IgD-negative memory B cell (primary cell): ENCODE measurements around the gene SPTLC1. TPM values are rescaled to one million over a fixed set of nuclear protein-coding genes. Genes with fewer than 3 reads are reported as not detected.
"Not testable (repeated sequence)": the region's sequence is repeated elsewhere in the genome, so short reads cannot be mapped to it uniquely, and the experiment has no call there.

Experiments used
- H3K27ac Mint-ChIP-seq, 3 donors: one replicate each; pipeline ENCODE4 v1.8.0; 2020 to 2022; ENCODE audit warnings: mild to moderate bottlenecking in 3 of 3, mixed read lengths in 3 of 3, moderate library complexity in 1 of 3
- H3K27me3 Mint-ChIP-seq: one replicate; pipeline ENCODE4 v1.8.0; 2021; ENCODE audit warnings: mixed read lengths
- H3K36me3 Mint-ChIP-seq: one replicate; pipeline ENCODE4 v1.8.0; 2020; ENCODE audit warnings: mild to moderate bottlenecking, mixed read lengths
- H3K4me1 Mint-ChIP-seq, 3 donors: one replicate each; pipeline ENCODE4 v1.8.0; 2020 to 2022; ENCODE audit warnings: mixed read lengths in 3 of 3, mild to moderate bottlenecking in 1 of 3
- H3K4me3 Mint-ChIP-seq, 4 donors: one replicate each; pipeline ENCODE4 v1.8.0; 2020 to 2022; ENCODE audit warnings: mild to moderate bottlenecking in 4 of 4, mixed read lengths in 4 of 4, moderate library complexity in 3 of 4
- H3K9me3 Mint-ChIP-seq, 3 donors: one replicate each; pipeline ENCODE4 v1.8.0; 2020 to 2021; ENCODE audit warnings: mixed read lengths in 3 of 3, mild to moderate bottlenecking in 1 of 3
- polyA plus RNA-seq: library from polyadenylated mRNA; unstranded; fragments of 300-500 nt; fragmentation: Illumina TruSeq; gene quantifications from one replicate; pipeline ENCODE4 v1.2.3, GENCODE V29; 2021

SPTLC1 gene
- polyA plus RNA-seq, 1 donor from 2014 or later = 26.7 TPM

DNA sequence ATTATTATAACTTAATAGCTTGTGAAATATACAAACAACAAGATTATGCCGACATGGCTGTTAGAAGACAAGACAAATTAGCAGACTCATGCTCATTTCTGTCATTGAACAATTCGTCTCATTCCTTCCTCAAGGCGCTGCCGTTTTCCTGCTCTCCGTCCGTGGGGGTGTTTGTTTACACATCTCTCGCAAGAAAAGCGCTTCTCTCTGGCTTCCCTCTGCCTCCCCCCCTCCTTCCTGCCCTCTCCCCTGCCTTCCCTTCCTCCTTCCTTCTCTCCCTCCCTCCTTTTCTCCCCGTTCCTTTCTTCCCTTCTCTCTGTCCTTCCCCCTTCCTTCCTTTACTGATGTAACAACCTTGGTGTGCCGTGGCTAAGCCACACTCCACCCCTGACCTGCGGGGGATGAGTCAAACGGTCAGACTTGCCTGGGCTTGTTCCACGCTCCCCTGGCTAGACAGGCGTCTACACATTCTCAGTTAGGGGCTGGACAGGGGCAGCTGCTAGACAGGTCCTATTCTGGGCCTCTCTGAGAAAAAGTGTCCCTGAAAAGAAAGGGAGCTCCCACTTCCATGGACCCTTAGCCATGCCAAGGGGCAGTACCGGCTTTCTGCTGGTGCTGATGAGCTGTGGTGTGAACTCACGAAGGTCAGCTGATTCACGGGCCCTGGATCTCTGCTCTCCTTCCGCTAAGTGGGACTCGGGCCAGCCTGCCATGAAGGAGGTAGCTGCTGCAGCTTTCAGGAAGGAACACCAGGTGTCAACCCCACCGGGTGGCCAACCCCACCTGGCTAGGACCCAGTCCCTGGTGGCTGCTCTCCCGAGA is 32.0 kb upstream of the SPTLC1 start:
- Mint-ChIP-seq H3K27ac (no peak overlapping the region), H3K36me3 (peaks cover 3% of the 10 kb centered on the region), H3K4me1 (no peaks in the 10 kb centered on the region), H3K9me3 (no peaks in the 10 kb centered on the region), H3K4me3 (no peak overlapping the region), H3K27me3 (peaks cover 22% of the 10 kb centered on the region)

DNA sequence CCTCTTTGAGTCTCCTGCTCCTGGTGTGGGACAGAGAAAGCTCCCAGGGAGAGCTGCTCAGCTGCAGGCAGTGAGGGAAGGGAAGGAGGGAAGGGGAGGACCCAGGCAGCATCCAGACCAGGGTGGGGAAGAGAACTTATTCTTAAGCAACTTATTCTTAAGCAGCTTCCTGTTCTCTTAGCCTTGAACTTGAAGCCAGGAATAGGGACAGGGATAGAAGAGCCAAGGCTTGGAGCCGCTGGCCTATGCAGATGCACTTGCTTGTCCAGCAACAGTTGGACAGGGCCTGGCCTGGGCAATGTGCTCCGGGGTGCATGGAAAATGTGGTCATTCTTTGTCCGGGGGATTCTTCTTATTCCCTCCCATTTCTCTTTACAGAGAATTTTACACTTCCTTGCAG is 31.4 kb upstream of the SPTLC1 start:
- Mint-ChIP-seq H3K9me3 (no peaks in the 10 kb centered on the region), H3K27ac (no peak overlapping the region), H3K4me3 (no peak overlapping the region), H3K4me1 (no peaks in the 10 kb centered on the region), H3K36me3 (peaks cover 3% of the 10 kb centered on the region), H3K27me3 (peaks cover 25% of the 10 kb centered on the region)

DNA sequence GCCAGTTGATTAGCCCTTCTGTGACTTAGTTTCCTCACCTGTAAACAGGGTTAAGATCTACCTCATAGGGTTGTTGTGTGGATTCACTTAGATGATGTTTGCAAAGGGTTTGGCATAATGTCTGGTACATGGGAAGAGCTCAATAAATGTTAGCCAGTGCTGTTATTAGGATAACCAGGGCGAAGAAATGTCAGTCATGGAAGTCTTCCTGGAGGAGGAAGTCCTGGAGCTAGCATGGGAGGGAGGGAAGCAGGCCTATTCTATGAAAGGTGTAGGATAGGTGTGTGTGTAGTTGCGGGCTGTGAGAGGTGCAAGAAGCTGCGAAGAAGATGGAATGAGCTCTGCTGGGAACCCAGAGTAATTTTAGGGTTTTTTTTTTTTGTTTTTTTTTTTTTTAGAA is 30.6 kb upstream of the SPTLC1 start:
- H3K4me3 Mint-ChIP-seq, H3K9me3 Mint-ChIP-seq, H3K4me1 Mint-ChIP-seq, H3K36me3 Mint-ChIP-seq, H3K27ac Mint-ChIP-seq: not testable (repeated sequence)
- peaks cover 30% of the 10 kb centered on the region for H3K27me3 Mint-ChIP-seq

DNA sequence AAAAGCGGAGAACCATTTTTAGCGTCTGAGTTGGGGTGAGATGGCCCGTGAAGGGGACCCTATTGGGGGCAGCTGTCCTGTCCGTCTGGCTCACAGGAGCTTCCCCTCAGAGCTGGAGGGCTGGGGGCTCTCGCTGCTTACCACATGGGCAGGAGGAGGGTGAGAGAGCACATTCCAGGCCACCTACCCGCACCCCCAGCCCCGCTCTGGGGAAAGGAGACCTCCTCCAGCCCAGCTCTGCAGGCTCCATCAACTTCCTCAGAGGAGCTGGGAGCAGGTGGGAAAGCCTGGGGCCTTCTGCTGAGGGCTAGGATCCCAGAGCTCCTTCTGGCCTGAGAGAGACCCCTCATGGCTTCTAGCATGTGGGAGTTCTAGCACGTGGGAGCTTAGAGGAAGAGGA is 27.1 kb upstream of the SPTLC1 start:
- H3K9me3 Mint-ChIP-seq = no peaks in the 10 kb centered on the region
- no peak overlapping the region for H3K27ac Mint-ChIP-seq
- no peak overlapping the region for H3K4me3 Mint-ChIP-seq
- no peaks in the 10 kb centered on the region for H3K36me3 Mint-ChIP-seq
- peaks cover 32% of the 10 kb centered on the region for H3K27me3 Mint-ChIP-seq
- peaks cover 0 to 5% (median 4%) of the 10 kb centered on the region in 3 donors for H3K4me1 Mint-ChIP-seq

DNA sequence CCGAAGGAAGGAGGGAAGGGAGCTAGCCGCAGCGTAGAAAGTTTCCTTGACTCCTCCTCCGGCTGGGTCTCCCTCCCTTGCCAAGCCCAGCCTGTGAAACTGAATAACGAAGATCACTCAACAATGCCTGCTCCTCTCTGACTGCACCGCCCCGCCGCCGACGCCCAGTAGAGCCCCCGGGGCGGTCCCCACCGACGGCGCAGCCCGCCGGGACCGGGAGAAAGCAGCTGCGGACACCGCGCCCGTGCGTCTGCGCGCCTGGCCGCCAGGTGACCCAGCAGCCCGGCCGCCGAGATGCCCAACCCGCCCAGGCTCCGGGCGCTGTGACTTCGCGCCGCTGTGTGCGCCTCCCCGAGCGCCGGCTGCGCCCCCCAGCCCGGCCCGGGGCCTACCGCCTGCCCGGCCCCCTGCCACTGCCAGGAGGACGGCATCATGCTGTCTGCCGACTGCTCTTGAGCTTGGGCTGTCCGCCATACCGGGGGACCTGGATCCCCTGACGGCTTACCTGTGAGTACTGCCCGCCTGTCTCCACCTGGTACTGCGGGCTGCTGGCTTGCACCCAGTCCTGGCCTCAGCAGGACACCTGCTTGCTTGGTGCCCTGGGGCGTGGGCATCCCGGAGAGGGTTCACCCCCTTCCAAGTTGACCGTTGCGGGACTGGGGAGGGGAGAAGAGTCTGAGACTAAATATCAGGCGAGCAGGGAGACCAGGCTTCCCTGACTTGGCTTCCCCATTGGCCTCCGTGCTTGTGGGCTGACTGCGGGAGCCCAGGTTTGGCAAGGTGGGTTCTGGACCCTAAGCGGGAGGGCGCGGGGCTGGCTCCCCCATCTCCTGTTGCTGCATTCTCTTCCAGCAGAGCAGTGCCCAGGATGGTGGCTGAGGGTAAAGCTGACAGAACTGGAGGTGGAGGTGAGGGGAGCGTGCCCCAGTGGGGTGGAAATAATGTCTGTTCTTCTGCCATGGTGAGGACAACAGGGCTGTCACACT is 26.2 kb upstream of the SPTLC1 start:
- peak overlapping the region in 2 of 4 donors; percentile 73 to 81 for H3K4me3 Mint-ChIP-seq
- no peaks in the 10 kb centered on the region for H3K9me3 Mint-ChIP-seq
- no peaks in the 10 kb centered on the region for H3K36me3 Mint-ChIP-seq
- H3K27ac Mint-ChIP-seq = no peak overlapping the region
- H3K4me1 Mint-ChIP-seq = peaks cover 0 to 5% (median 4%) of the 10 kb centered on the region in 3 donors
- H3K27me3 Mint-ChIP-seq = peaks cover 32% of the 10 kb centered on the region

DNA sequence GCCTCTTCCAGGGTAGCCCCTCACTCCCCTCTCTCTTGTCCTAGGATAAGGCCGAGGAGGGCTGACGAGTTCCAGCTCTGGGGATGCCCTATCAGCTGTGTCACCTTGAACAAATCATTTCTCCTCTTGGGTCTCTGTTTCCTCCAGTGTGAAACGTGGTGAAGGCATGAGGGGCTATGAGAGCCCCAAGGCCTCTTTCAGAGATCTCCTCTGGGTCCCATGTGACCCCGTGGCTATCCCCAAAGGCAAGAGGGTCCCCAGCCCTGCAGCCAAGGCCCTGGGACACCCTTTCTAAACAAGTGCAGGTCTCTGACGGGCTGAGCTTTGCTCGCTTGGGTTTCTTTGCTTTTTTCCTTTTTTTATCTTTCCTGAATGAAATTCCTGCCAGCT is 25.5 kb upstream of the SPTLC1 start:
- H3K4me1 Mint-ChIP-seq = peaks cover 0 to 5% (median 4%) of the 10 kb centered on the region in 3 donors
- H3K27ac Mint-ChIP-seq = no peak overlapping the region
- H3K4me3 Mint-ChIP-seq = peak overlapping the region in 2 of 4 donors; percentile 73 to 81
- H3K27me3 Mint-ChIP-seq = peaks cover 28% of the 10 kb centered on the region
- no peaks in the 10 kb centered on the region for H3K9me3 Mint-ChIP-seq
- H3K36me3 Mint-ChIP-seq = no peaks in the 10 kb centered on the region

DNA sequence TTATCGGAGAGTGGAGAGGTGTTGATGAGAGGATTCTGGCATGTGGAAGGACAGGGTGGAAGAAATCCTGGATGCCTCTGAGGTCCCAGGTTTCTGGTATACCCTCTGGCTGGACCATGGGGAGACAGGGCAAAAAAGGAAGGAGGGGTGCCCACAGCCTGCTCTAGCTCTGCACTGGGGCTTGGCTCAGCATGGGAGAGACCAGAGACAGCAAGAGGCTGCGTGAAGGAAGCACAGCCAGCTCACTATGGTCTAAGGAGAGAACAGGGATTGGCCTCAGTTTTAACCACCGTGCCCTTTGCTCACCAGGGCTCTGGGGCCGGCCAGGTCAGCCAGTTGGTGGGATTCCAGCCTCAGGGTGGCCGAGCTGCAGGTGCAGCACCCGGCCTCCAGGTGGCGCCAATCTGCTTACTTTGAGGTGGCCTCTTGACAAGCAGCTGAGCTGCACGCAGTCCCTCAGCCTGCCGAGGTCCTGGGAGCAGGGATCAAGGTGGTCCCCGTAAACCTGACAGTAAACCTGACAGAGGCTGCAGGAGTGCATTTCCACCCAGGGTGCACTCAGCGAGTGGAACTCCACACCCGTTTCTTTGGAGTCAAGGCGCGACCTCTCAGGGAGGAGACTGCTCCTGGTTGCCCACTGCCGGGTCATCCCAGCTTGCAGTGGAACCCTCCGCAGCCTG is 25.0 kb upstream of the SPTLC1 start:
- H3K4me1 Mint-ChIP-seq = peaks cover 0 to 5% (median 4%) of the 10 kb centered on the region in 3 donors
- peaks cover 24% of the 10 kb centered on the region for H3K27me3 Mint-ChIP-seq
- H3K27ac Mint-ChIP-seq = no peak overlapping the region
- H3K9me3 Mint-ChIP-seq = no peaks in the 10 kb centered on the region
- H3K4me3 Mint-ChIP-seq = peak overlapping the region in 2 of 4 donors; percentile 78 to 85
- H3K36me3 Mint-ChIP-seq = no peaks in the 10 kb centered on the region

DNA sequence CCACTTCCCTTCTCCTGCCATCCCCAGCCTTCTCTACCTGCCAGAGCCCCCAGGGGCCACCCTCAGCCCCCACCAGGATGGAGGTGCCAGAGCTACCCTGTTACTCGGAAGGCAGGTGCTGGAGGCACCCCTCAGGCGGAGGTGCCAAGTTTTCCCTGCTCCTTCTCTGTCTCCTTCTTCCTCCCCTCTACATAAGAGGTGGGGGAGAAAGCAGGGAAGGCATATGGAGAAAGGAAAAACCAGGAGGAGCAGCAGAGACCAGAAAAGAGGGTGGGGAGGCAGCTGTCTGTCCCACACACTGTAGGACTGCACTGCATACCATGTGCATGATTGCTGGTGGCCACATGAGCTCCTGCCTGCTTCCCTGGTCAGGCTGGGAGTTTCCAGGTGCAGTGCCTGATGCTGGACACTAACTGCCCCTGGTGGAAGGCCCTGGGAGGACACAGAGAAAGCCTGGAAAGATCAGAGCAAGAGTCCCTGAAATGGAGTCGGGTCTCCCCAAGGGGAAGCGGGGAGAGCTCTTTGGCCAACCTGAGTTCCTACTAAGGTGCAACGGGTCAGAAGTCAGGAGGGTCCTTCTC is 23.8 kb upstream of the SPTLC1 start:
- not testable (repeated sequence) for H3K36me3 Mint-ChIP-seq, H3K4me1 Mint-ChIP-seq, H3K4me3 Mint-ChIP-seq, H3K9me3 Mint-ChIP-seq, H3K27ac Mint-ChIP-seq
- H3K27me3 Mint-ChIP-seq = peaks cover 24% of the 10 kb centered on the region

DNA sequence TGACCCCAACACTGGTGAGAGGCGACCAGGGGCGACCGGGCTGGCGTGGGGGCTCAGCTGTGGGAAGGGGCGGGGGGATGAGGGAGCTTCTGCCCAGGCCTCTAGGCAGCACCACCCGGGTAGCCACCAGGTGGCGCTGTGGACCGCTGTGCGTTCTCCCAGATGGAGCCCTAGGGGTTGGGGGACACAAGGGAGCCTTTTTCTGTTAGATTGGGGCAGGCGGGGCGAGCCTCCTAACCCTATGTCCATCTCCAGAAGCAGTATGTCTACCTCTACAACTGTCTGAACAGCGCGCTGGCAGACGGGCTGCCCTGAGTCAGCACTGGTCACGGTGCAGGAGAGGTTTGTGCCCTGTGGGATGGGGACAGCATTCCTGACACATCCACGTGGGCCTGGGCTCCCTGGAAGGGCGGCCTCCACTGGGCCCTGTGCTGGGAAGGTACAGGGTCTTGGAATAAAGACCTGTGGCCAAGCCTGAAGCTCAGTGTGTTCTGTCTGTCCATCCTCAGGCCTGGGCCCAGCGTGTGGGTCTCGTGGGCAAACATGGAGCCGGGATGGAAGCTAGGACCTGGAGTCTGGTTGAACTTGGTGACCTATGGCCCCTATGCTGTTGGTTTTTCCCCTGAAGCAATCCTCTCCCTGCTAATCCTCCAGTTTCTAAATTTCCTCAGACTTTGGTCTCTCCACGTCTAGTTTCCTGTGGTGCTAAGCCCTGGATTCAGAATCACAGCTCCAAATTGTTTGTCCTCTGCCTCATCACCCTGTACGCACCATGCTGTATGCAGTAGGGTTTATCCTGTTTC is 23.1 kb upstream of the SPTLC1 start:
- Mint-ChIP-seq H3K27me3 (peaks cover 28% of the 10 kb centered on the region), H3K4me3 (no peak overlapping the region), H3K36me3 (no peaks in the 10 kb centered on the region), H3K27ac (no peak overlapping the region), H3K4me1 (peaks cover 6 to 10% (median 9%) of the 10 kb centered on the region in 3 donors), H3K9me3 (no peaks in the 10 kb centered on the region)

DNA sequence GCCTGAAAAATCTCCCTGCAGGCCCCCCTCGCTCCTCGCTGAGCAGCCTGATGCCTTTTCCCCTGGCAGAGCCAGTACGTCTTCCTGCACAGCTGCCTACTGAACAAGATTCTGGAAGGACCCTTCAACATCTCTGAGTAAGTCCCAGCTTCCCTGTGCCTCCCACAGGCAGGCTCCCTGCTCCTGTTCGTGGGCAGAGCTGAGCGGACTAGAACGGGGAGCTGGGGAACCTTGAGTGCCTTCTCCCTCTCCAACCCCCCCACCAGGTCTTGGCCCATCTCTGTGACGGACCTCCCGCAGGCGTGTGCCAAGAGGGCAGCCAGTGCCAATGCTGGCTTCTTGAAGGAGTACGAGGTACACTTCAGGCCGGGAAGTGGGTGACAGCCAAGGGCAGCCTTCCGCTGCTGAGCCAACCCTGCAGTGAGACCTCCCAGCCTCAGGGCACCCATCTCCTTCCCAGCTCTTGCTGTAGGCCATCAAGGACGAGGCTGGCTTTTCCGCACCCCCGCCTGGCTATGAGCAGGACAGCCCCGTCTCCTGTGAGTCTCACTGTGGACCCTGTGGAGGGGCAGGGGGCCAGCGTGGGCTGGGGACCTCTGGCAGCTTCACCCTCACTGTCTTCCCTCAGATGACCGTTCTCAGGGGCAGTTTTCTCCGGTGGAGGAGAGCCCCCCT is 21.1 kb upstream of the SPTLC1 start:
- peaks cover 6 to 12% (median 10%) of the 10 kb centered on the region in 3 donors for H3K4me1 Mint-ChIP-seq
- peak overlapping the region in 1 of 3 donors; percentile 19 for H3K27ac Mint-ChIP-seq
- peaks cover 17% of the 10 kb centered on the region for H3K27me3 Mint-ChIP-seq
- peaks cover 0 to 1% (median 0%) of the 10 kb centered on the region in 3 donors for H3K9me3 Mint-ChIP-seq
- H3K36me3 Mint-ChIP-seq = no peaks in the 10 kb centered on the region
- no peak overlapping the region for H3K4me3 Mint-ChIP-seq

DNA sequence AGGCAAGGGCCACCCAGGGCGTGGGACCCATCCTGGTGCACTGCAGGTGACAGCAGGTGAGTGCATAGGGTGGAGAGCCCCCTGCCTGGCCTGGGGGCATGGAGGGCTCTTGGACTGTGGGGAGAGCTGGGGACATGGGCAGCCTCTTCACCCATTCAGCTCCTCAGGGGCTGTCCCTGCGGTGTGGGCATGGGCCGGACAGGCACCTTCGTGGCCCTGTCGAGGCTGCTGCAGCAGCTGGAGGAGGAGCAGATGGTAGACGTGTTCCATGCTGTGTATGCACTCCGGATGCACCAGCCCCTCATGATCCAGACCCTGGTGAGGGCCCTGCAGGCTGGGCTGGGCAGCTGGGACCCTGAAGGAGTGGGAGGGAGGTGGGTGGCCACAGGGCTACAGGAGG is 20.4 kb upstream of the SPTLC1 start:
- no peaks in the 10 kb centered on the region for H3K36me3 Mint-ChIP-seq
- peaks cover 4 to 10% (median 6%) of the 10 kb centered on the region in 3 donors for H3K4me1 Mint-ChIP-seq
- H3K4me3 Mint-ChIP-seq = no peak overlapping the region
- peaks cover 0 to 6% (median 0%) of the 10 kb centered on the region in 3 donors for H3K9me3 Mint-ChIP-seq
- H3K27ac Mint-ChIP-seq = peak overlapping the region in 1 of 3 donors; percentile 19
- peaks cover 12% of the 10 kb centered on the region for H3K27me3 Mint-ChIP-seq

DNA sequence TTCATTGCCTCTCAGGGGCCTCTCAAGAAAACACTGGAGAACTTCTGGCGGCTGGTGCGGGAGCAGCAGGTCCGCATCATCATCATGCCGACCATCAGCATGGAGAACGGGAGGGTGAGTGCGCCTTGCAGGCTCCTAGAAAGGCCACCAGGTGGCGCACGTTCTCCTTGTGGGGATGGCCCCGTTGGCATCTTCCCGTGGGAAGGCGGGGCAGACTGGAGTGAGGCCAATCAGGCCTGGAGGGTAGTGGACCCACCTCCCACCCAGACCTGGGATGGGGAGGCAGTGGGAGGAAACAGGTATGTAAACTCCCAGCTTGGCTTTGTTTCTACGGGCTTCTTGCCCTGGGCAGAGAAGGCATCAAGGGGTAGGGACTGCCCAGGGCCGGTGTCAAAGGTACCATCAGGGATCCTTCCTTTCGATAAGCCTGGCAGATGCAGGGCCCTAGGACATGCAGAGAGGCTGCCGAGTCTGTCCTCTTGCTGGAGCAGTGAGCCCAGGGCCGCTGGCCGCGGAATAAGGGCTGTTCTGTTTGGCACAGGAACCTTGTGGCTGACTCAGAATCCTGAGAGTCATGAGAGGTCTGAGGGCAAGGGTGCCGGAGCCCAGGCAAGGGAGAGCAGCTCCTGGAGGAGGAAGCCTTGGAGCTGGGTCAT is 18.9 kb upstream of the SPTLC1 start:
- H3K4me3 Mint-ChIP-seq = peak overlapping the region in 2 of 4 donors; percentile 69 to 78
- no peak overlapping the region for H3K27ac Mint-ChIP-seq
- H3K36me3 Mint-ChIP-seq = no peaks in the 10 kb centered on the region
- peaks cover 0 to 6% (median 0%) of the 10 kb centered on the region in 3 donors for H3K9me3 Mint-ChIP-seq
- H3K27me3 Mint-ChIP-seq = peaks cover 12% of the 10 kb centered on the region
- peaks cover 4 to 8% (median 6%) of the 10 kb centered on the region in 3 donors for H3K4me1 Mint-ChIP-seq

DNA sequence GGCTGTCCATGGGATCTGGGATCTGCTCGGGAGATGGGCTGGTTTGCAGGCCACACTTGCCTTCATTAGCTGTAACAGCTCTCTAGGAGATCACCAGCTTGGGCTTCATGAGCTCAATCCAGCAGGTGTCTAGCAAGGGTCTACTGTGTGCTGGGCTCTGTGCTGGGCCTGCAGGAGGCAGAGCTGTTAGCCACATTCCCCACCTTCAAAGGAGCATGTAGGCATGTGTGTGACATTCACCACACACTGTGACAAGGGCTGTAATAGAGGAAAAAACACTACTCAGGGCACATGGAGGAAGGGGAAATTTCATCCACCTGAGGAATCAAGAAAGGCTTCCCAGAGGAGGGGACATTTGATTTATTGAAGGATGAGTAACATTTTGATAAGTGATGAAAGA is 17.7 kb upstream of the SPTLC1 start:
- H3K9me3 Mint-ChIP-seq, H3K4me1 Mint-ChIP-seq, H3K4me3 Mint-ChIP-seq, H3K27ac Mint-ChIP-seq, H3K36me3 Mint-ChIP-seq: not testable (repeated sequence)
- H3K27me3 Mint-ChIP-seq = peaks cover 12% of the 10 kb centered on the region
